Measurements from ENCODE around the gene PPRC1. TPM values are rescaled to one million over a fixed set of nuclear protein-coding genes. Genes with fewer than 3 reads are reported as not detected.

Gene PPRC1
- total and polyA plus RNA-seq, 2 experiments from 2014 or later: 16.4 to 22.6 TPM

- H3K36me3 ChIP-seq (ENCODE audit: low read depth): peaks cover 17% of the 10 kb centered on the region; the same call in 1 of the 2 replicates
- H3K4me3 ChIP-seq: no peak overlapping the region
- DNase-seq: no peak
Observed at GRCh38 chr10:102135956-102136526, 3.2 kb downstream of the PPRC1 start.

GRCh38 chr10:102139281-102140110 lies 6.7 kb downstream of the PPRC1 start:
- WGBS, 2 experiments (ENCODE audit: low coverage in 1 of 2, low lambda C conversion rate in 2 of 2, missing lambda C conversion rate in 2 of 2): 96 to 99% methylated on average over 15 of the region's 15 CpGs
- Histone ChIP-seq H3K9me3 (ENCODE audit: low read depth) (no peaks in the 10 kb centered on the region), H2AFZ (no peak overlapping the region), H3K27ac (no peak overlapping the region), H3K27me3 (replicated peaks; ENCODE audit: insufficient read depth) (no peaks in the 10 kb centered on the region), H3K79me2 (ENCODE audit: insufficient read depth) (peaks cover 100% of the 10 kb centered on the region), H3F3A (ENCODE audit: insufficient read depth) (peaks cover 10% of the 10 kb centered on the region; the same call in 1 of the 2 replicates), H3K9ac (no peak overlapping the region), H4K20me1 (ENCODE audit: insufficient read depth) (peaks cover 14% of the 10 kb centered on the region; the same call in 1 of the 2 replicates), H3K9me2 (ENCODE audit: insufficient read depth) (no peaks in the 10 kb centered on the region), H3K4me3 (no peak overlapping the region), H3K36me3 (ENCODE audit: low read depth) (peaks cover 36% of the 10 kb centered on the region), H3K4me2 (ENCODE audit: unreplicated experiment) (no peak overlapping the region), H3K4me1 (ENCODE audit: insufficient read depth) (peaks cover 7% of the 10 kb centered on the region; the same call in 1 of the 2 replicates)
- in situ Hi-C loops (cut with MboI): no loop called here
- no peak for DNase-seq
- TF ChIP-seq EZH2 (IDR thresholded peaks at IDR 0.05; ENCODE audit: insufficient read depth, poor library complexity, severe bottlenecking) (no peak), EZH2phosphoT487 (IDR thresholded peaks at IDR 0.05; ENCODE audit: insufficient read depth, low read depth) (no peak)

More at GRCh38 chr10:102135956-102136526, 3.2 kb downstream of the PPRC1 start:
- in situ Hi-C loops (cut with MboI): no loop called here
- H3K79me2 ChIP-seq (ENCODE audit: insufficient read depth): peaks cover 82% of the 10 kb centered on the region
- H3K4me2 ChIP-seq (ENCODE audit: unreplicated experiment): peak overlapping the region; percentile 4
- H3K9me3 ChIP-seq (ENCODE audit: low read depth): no peaks in the 10 kb centered on the region
- peaks cover 14% of the 10 kb centered on the region; the same call in 1 of the 2 replicates for H4K20me1 ChIP-seq (ENCODE audit: insufficient read depth)
- H3K4me1 ChIP-seq (ENCODE audit: insufficient read depth): peaks cover 20% of the 10 kb centered on the region
- no peaks in the 10 kb centered on the region for H3K9me2 ChIP-seq (ENCODE audit: insufficient read depth)
- H3F3A ChIP-seq (ENCODE audit: insufficient read depth): peaks cover 25% of the 10 kb centered on the region
- 75 to 82% methylated on average over 7 of the region's 7 CpGs for WGBS, 2 experiments (ENCODE audit: low coverage in 1 of 2, low lambda C conversion rate in 2 of 2, missing lambda C conversion rate in 2 of 2)
- no peak overlapping the region for H2AFZ ChIP-seq
- no peak for TF ChIP-seq EZH2phosphoT487 (IDR thresholded peaks at IDR 0.05; ENCODE audit: insufficient read depth, low read depth)
- no peak for TF ChIP-seq EZH2 (IDR thresholded peaks at IDR 0.05; ENCODE audit: insufficient read depth, poor library complexity, severe bottlenecking)
- no peak overlapping the region for H3K27ac ChIP-seq
- no peak overlapping the region for H3K9ac ChIP-seq
- H3K27me3 ChIP-seq (replicated peaks; ENCODE audit: insufficient read depth): no peaks in the 10 kb centered on the region

GRCh38 chr10:102140218-102140617 lies 7.4 kb downstream of the PPRC1 start:
- peaks cover 8% of the 10 kb centered on the region; the same call in 1 of the 2 replicates for H4K20me1 ChIP-seq (ENCODE audit: insufficient read depth)
- H3K27ac ChIP-seq: no peak overlapping the region
- H3K9me3 ChIP-seq (ENCODE audit: low read depth): no peaks in the 10 kb centered on the region
- no peak overlapping the region for H3K9ac ChIP-seq
- no peak for DNase-seq
- in situ Hi-C loops (cut with MboI): no loop called here
- H3K4me3 ChIP-seq: no peak overlapping the region
- no peaks in the 10 kb centered on the region for H3K27me3 ChIP-seq (replicated peaks; ENCODE audit: insufficient read depth)
- no peaks in the 10 kb centered on the region for H3K9me2 ChIP-seq (ENCODE audit: insufficient read depth)
- WGBS, 2 experiments (ENCODE audit: low coverage in 1 of 2, low lambda C conversion rate in 2 of 2, missing lambda C conversion rate in 2 of 2): 97 to 100% methylated on average over 4 of the region's 4 CpGs
- TF ChIP-seq EZH2 (IDR thresholded peaks at IDR 0.05; ENCODE audit: insufficient read depth, poor library complexity, severe bottlenecking) (no peak), EZH2phosphoT487 (IDR thresholded peaks at IDR 0.05; ENCODE audit: insufficient read depth, low read depth) (no peak)
- peaks cover under 1% of the 10 kb centered on the region; the same call in 1 of the 2 replicates for H3K4me1 ChIP-seq (ENCODE audit: insufficient read depth)
- no peak overlapping the region for H3K4me2 ChIP-seq (ENCODE audit: unreplicated experiment)
- H3F3A ChIP-seq (ENCODE audit: insufficient read depth): 0 out of 2 replicates have a peak, but pooled peaks cover 4% of the 10 kb centered on the region
- H3K79me2 ChIP-seq (ENCODE audit: insufficient read depth): peaks cover 100% of the 10 kb centered on the region
- H3K36me3 ChIP-seq (ENCODE audit: low read depth): peaks cover 43% of the 10 kb centered on the region
- H2AFZ ChIP-seq: no peak overlapping the region

GRCh38 chr10:102140913-102141540 lies 8.2 kb downstream of the PPRC1 start:
- H3K9me2 ChIP-seq (ENCODE audit: insufficient read depth): no peaks in the 10 kb centered on the region
- no peaks in the 10 kb centered on the region for H3K9me3 ChIP-seq (ENCODE audit: low read depth)
- H3K79me2 ChIP-seq (ENCODE audit: insufficient read depth): peaks cover 100% of the 10 kb centered on the region
- in situ Hi-C loops (cut with MboI): no loop called here
- H3K36me3 ChIP-seq (ENCODE audit: low read depth): peaks cover 45% of the 10 kb centered on the region
- DNase-seq: no peak
- no peak overlapping the region for H3K9ac ChIP-seq
- no peaks in the 10 kb centered on the region for H3K4me1 ChIP-seq (ENCODE audit: insufficient read depth)
- TF ChIP-seq EZH2 (IDR thresholded peaks at IDR 0.05; ENCODE audit: insufficient read depth, poor library complexity, severe bottlenecking): no peak
- no peak for TF ChIP-seq EZH2phosphoT487 (IDR thresholded peaks at IDR 0.05; ENCODE audit: insufficient read depth, low read depth)
- no peak overlapping the region for H3K4me3 ChIP-seq
- peaks cover 8% of the 10 kb centered on the region; the same call in 1 of the 2 replicates for H3F3A ChIP-seq (ENCODE audit: insufficient read depth)
- H3K27ac ChIP-seq: no peak overlapping the region
- 67 to 82% methylated on average over 3 to 5 of the region's 5 CpGs for WGBS, 2 experiments (ENCODE audit: low coverage in 1 of 2, low lambda C conversion rate in 2 of 2, missing lambda C conversion rate in 2 of 2)
- no peak overlapping the region for H2AFZ ChIP-seq
- 0 out of 2 replicates have a peak, but pooled peaks cover 5% of the 10 kb centered on the region for H4K20me1 ChIP-seq (ENCODE audit: insufficient read depth)
- H3K4me2 ChIP-seq (ENCODE audit: unreplicated experiment): no peak overlapping the region
- H3K27me3 ChIP-seq (replicated peaks; ENCODE audit: insufficient read depth): no peaks in the 10 kb centered on the region

All from GM23248 (cell line).